AG10803 (cell line): ENCODE data around the gene PTF1A.

Experiments
- DNase-seq: peaks from one replicate; pipeline ENCODE4 v3.0.0; 2010; ENCODE audit warnings: low read depth
- H3K4me3 ChIP-seq: 2 replicates; pipeline ENCODE4 v1.5.1; 2011; ENCODE audit warnings: mild to moderate bottlenecking, low read length, control low read depth
- CTCF ChIP-seq: conservative IDR thresholded peaks from 2 replicates; pipeline ENCODE4 v1.5.1; 2011; ENCODE audit warnings: mild to moderate bottlenecking, low read length, control low read depth, inconsistent platforms

PTF1A gene

GRCh38 chr10:23187155-23187554, 5.0 kb upstream of the PTF1A start:
- no peak for DNase-seq
- no peak overlapping the region for H3K4me3 ChIP-seq
- TF ChIP-seq CTCF = no peak

- H3K4me3 ChIP-seq = no peak overlapping the region
- DNase-seq = no peak
- TF ChIP-seq CTCF = no peak
Observed at GRCh38 chr10:23189024-23189423, 3.1 kb upstream of the PTF1A start.

- H3K4me3 ChIP-seq = no peak overlapping the region
- no peak for TF ChIP-seq CTCF
- DNase-seq = no peak
Observed at GRCh38 chr10:23190872-23191763, 994 bp upstream of the PTF1A start.

GRCh38 chr10:23192712-23193434, 761 bp downstream of the PTF1A start:
- H3K4me3 ChIP-seq = no peak overlapping the region
- no peak for DNase-seq
- no peak for TF ChIP-seq CTCF

- no peak for DNase-seq
- H3K4me3 ChIP-seq = no peak overlapping the region
Observed at GRCh38 chr10:23193435-23194074, 1.4 kb downstream of the PTF1A start.

GRCh38 chr10:23194471-23194965, 2.4 kb downstream of the PTF1A start:
- no peak overlapping the region for H3K4me3 ChIP-seq
- no peak for TF ChIP-seq CTCF
- DNase-seq = no peak

More at GRCh38 chr10:23193435-23194074, 1.4 kb downstream of the PTF1A start:
- no peak for TF ChIP-seq CTCF
